GM12878 (cell line): ENCODE results near the gene TMEM225B.

Experiments
- CBFB ChIP-seq: IDR thresholded peaks from 2 replicates; pipeline ENCODE4 v1.6.1; 2016; ENCODE audit warnings: antibody characterized with exemption, low read depth
- EZH2 ChIP-seq: IDR thresholded peaks from 2 replicates; pipeline ENCODE4 v1.6.1; 2012; ENCODE audit warnings: low read depth, mild to moderate bottlenecking, control low read depth, inconsistent platforms, low read length, borderline replicate concordance; ENCODE audit not compliant: control insufficient read depth
- NFIC ChIP-seq: IDR thresholded peaks from 2 replicates; pipeline ENCODE4 v1.6.1; 2012; ENCODE audit warnings: low read depth, mild to moderate bottlenecking, inconsistent platforms, low read length, moderate library complexity
- POLR2AphosphoS5 ChIP-seq: IDR thresholded peaks from 2 replicates; pipeline ENCODE4 v1.6.1; 2011; ENCODE audit warnings: mild to moderate bottlenecking, low read length, inconsistent platforms
- SRF ChIP-seq, 2 experiments: IDR thresholded peaks; 2 replicates each; pipeline ENCODE4 v1.6.1; 2011; ENCODE audit warnings: low read depth in 2 of 2, low read length in 2 of 2, mild to moderate bottlenecking in 1 of 2, moderate library complexity in 1 of 2
- TF ChIP-seq, protein P1 (sequence below), 3 experiments: IDR thresholded peaks in 2 of 3; conservative IDR thresholded peaks in 1 of 3; 2 replicates each; pipeline ENCODE4 v1.5.1; 2011; ENCODE audit warnings: low read depth in 3 of 3, low read length in 3 of 3, mild to moderate bottlenecking in 3 of 3, control low read depth in 2 of 3, moderate library complexity in 2 of 3, inconsistent platforms in 1 of 3, mixed read lengths in 1 of 3; ENCODE audit not compliant: control insufficient read depth in 2 of 3, insufficient read depth in 1 of 3; ENCODE audit errors: extremely low read depth in 1 of 3

DNA sequence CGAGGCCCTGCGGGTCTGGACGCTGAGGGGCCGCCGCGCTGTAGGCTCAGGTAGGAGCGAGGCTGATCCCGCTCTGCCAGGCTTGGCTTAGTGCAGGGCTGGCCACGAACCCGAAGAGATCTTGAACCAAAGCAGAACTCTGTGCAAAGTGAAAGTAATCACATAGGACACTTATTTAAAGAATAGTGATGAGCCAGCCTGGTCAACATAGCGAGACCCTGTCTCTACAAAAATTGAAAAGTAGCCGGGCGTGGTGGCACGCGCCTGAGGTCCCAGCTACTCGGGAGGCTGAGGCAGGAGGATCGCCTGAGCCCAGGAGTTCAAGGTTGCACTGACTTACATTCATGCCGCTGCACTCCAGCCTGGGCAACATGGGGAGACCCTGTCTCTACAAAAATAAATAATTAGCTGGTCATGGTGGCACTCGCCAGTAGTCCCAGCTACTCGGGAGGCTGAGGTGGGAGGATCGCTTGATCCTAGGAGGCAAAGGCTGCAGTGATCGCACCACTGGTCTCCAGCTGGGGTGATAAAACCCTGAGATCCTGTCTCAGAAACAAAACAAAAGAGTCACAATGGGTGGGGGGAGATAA is 19.2 kb downstream of the TMEM225B start:
- no peak for TF ChIP-seq EZH2
- TF ChIP-seq POLR2AphosphoS5: no peak
- no peak for TF ChIP-seq SRF (IDR thresholded peaks at IDR 0.05; ENCODE audit: low read depth in 2 of 2, low read length in 2 of 2)
- TF ChIP-seq CBFB: no peak
- TF ChIP-seq NFIC: no peak
- TF ChIP-seq, protein P1, sequence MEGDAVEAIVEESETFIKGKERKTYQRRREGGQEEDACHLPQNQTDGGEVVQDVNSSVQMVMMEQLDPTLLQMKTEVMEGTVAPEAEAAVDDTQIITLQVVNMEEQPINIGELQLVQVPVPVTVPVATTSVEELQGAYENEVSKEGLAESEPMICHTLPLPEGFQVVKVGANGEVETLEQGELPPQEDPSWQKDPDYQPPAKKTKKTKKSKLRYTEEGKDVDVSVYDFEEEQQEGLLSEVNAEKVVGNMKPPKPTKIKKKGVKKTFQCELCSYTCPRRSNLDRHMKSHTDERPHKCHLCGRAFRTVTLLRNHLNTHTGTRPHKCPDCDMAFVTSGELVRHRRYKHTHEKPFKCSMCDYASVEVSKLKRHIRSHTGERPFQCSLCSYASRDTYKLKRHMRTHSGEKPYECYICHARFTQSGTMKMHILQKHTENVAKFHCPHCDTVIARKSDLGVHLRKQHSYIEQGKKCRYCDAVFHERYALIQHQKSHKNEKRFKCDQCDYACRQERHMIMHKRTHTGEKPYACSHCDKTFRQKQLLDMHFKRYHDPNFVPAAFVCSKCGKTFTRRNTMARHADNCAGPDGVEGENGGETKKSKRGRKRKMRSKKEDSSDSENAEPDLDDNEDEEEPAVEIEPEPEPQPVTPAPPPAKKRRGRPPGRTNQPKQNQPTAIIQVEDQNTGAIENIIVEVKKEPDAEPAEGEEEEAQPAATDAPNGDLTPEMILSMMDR (IDR thresholded peaks at IDR 0.05 in 2 of 3, conservative IDR thresholded peaks at IDR 0.05 in 1 of 3; ENCODE audit: control insufficient read depth in 2 of 3, extremely low read depth in 1 of 3, insufficient read depth in 1 of 3, low read depth in 3 of 3, low read length in 3 of 3): no peak
